ENCODE measurements around the gene ATP9A. TPM values are rescaled to one million over a fixed set of nuclear protein-coding genes. Genes with fewer than 3 reads are reported as not detected.

ATP9A gene
- total RNA-seq, 1 experiment from 2014 or later = 31.3 TPM

DNA sequence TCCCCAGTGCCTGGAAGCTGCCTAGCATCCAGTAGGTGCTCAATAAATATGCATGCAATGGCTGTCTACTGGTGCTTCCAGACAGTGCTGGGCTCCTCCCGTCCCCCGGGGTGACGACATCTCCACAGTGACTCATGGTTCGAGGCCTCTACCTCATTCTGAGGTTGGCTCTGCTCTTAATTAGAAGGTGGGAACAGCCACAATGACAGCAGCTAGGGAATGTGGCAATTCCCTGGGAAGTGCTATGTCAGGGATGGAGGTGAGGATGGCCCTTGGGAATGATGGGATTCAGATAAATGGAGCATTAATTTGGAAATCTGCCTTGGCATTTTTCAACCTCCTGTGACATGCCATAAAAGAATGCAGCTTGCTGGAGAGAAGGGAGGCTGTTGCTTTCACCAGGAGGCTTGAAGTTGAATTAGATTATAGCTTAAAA, 182.2 kb downstream of the ATP9A start:
- ChIA-PET POLR2A (ENCODE audit: unreplicated experiment) (no interaction called here), CTCF (interaction anchor here (1.0 kb wide), 1 partner anchor 200 kb away, joined by 5 read pairs; no protein-coding TSS in a partner anchor)
- Histone ChIP-seq H3K27ac (ENCODE audit: low read length) (no peak overlapping the region), H3K79me2 (ENCODE audit: low read length) (no peaks in the 10 kb centered on the region), H3K9me2 (replicated peaks; ENCODE audit: low read length) (no peaks in the 10 kb centered on the region), H3K4me2 (ENCODE audit: low read length) (peak overlapping the region; percentile 3; the same call in 1 of the 2 replicates), H2AFZ (ENCODE audit: low read length) (no peak overlapping the region), H3K9me3 (ENCODE audit: low read length) (no peaks in the 10 kb centered on the region), H3K4me1 (ENCODE audit: insufficient read depth, low read length) (peaks cover 8% of the 10 kb centered on the region), H3K36me3 (ENCODE audit: low read depth, low read length) (no peaks in the 10 kb centered on the region), H3F3A (ENCODE audit: low read length, unreplicated experiment) (no peaks in the 10 kb centered on the region), H3K9ac (ENCODE audit: low read length) (no peak overlapping the region), H3K27me3 (ENCODE audit: low read length) (no peaks in the 10 kb centered on the region), H3K4me3 (ENCODE audit: low read length) (no peak overlapping the region), H4K20me1 (ENCODE audit: low read length) (no peaks in the 10 kb centered on the region)
- peak; percentile 65 for DNase-seq
- no TSS peak for BruUV-seq (replicated peaks)
- ATAC-seq = peak; percentile 61
- TF ChIP-seq, protein P1, sequence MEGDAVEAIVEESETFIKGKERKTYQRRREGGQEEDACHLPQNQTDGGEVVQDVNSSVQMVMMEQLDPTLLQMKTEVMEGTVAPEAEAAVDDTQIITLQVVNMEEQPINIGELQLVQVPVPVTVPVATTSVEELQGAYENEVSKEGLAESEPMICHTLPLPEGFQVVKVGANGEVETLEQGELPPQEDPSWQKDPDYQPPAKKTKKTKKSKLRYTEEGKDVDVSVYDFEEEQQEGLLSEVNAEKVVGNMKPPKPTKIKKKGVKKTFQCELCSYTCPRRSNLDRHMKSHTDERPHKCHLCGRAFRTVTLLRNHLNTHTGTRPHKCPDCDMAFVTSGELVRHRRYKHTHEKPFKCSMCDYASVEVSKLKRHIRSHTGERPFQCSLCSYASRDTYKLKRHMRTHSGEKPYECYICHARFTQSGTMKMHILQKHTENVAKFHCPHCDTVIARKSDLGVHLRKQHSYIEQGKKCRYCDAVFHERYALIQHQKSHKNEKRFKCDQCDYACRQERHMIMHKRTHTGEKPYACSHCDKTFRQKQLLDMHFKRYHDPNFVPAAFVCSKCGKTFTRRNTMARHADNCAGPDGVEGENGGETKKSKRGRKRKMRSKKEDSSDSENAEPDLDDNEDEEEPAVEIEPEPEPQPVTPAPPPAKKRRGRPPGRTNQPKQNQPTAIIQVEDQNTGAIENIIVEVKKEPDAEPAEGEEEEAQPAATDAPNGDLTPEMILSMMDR (conservative IDR thresholded peaks at IDR 0.05; ENCODE audit: low read depth, low read length) = no peak
- TF ChIP-seq EZH2 (IDR thresholded peaks at IDR 0.05; ENCODE audit: low read length, unreplicated experiment) (no peak), EZH2phosphoT487 (IDR thresholded peaks at IDR 0.05; ENCODE audit: borderline replicate concordance, low read length) (no peak)
- intact Hi-C loops (cut with micrococcal nuclease) = no loop called here

DNA sequence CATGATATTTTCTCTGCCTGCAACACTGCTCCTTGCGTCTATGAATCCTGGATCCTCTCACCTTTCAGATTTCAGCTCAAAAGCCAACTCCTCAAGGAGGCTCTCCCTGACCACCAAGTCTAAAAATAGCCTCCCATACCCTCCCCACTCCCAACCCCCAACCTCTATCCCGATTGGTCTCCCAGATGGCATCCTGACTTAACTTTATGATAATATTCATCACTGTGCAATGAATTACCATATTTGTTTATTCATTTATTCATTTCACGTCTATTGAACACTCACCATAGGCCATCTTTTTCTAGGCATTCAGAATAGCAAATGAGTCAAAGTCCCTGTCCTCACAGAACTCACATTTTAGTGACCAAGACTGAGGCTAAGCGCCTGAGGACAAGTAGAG, 183.0 kb downstream of the ATP9A start:
- no TSS peak for BruUV-seq (replicated peaks)
- no peak overlapping the region for H3K27ac ChIP-seq (ENCODE audit: low read length)
- no peak overlapping the region for H3K9ac ChIP-seq (ENCODE audit: low read length)
- no peak overlapping the region for H3K4me2 ChIP-seq (ENCODE audit: low read length)
- H3K9me2 ChIP-seq (replicated peaks; ENCODE audit: low read length) = no peaks in the 10 kb centered on the region
- no peaks in the 10 kb centered on the region for H3K9me3 ChIP-seq (ENCODE audit: low read length)
- H4K20me1 ChIP-seq (ENCODE audit: low read length) = no peaks in the 10 kb centered on the region
- H3F3A ChIP-seq (ENCODE audit: low read length, unreplicated experiment) = no peaks in the 10 kb centered on the region
- intact Hi-C loops (cut with micrococcal nuclease) = no loop called here
- H3K27me3 ChIP-seq (ENCODE audit: low read length) = no peaks in the 10 kb centered on the region
- no peak for ATAC-seq
- no peaks in the 10 kb centered on the region for H3K79me2 ChIP-seq (ENCODE audit: low read length)
- ChIA-PET CTCF (no interaction called here), POLR2A (ENCODE audit: unreplicated experiment) (no interaction called here)
- no peaks in the 10 kb centered on the region for H3K36me3 ChIP-seq (ENCODE audit: low read depth, low read length)
- no peak for TF ChIP-seq EZH2 (IDR thresholded peaks at IDR 0.05; ENCODE audit: low read length, unreplicated experiment)
- TF ChIP-seq EZH2phosphoT487 (IDR thresholded peaks at IDR 0.05; ENCODE audit: borderline replicate concordance, low read length) = no peak
- TF ChIP-seq, protein P1 (conservative IDR thresholded peaks at IDR 0.05; ENCODE audit: low read depth, low read length) = no peak
- no peak overlapping the region for H3K4me3 ChIP-seq (ENCODE audit: low read length)
- peaks cover 8% of the 10 kb centered on the region for H3K4me1 ChIP-seq (ENCODE audit: insufficient read depth, low read length)
- DNase-seq = no peak
- no peak overlapping the region for H2AFZ ChIP-seq (ENCODE audit: low read length)

DNA sequence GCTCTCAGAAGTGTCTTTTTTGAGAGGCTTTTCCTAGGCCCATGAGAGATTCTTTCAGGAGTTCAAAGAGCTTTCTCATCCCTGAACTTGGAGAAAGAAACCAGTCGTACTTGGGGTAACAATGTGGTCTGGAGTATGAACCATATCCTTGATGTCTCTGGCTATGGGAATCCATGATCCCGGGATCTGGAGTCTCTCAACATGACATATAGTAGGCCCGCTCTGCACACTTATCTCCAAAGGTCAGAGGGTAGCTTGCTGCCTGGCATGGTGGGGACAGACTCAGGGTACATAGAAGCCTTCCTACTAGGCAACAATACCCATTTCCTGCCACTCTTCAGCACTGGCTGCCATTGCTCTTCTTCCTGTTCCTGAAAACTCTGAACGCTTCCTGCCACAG, 183.5 kb downstream of the ATP9A start:
- H3K9me2 ChIP-seq (replicated peaks; ENCODE audit: low read length) = no peaks in the 10 kb centered on the region
- no peak for DNase-seq
- no peak overlapping the region for H2AFZ ChIP-seq (ENCODE audit: low read length)
- no peaks in the 10 kb centered on the region for H3K9me3 ChIP-seq (ENCODE audit: low read length)
- CTCF ChIA-PET = no interaction called here
- ATAC-seq = no peak
- H3K4me2 ChIP-seq (ENCODE audit: low read length) = no peak overlapping the region
- H4K20me1 ChIP-seq (ENCODE audit: low read length) = no peaks in the 10 kb centered on the region
- no peak for TF ChIP-seq EZH2 (IDR thresholded peaks at IDR 0.05; ENCODE audit: low read length, unreplicated experiment)
- no peak for TF ChIP-seq EZH2phosphoT487 (IDR thresholded peaks at IDR 0.05; ENCODE audit: borderline replicate concordance, low read length)
- intact Hi-C loops (cut with micrococcal nuclease) = no loop called here
- peaks cover 8% of the 10 kb centered on the region for H3K4me1 ChIP-seq (ENCODE audit: insufficient read depth, low read length)
- no peaks in the 10 kb centered on the region for H3K36me3 ChIP-seq (ENCODE audit: low read depth, low read length)
- no peak overlapping the region for H3K4me3 ChIP-seq (ENCODE audit: low read length)
- POLR2A ChIA-PET (ENCODE audit: unreplicated experiment) = no interaction called here
- BruUV-seq (replicated peaks) = no TSS peak
- no peak overlapping the region for H3K9ac ChIP-seq (ENCODE audit: low read length)
- no peaks in the 10 kb centered on the region for H3F3A ChIP-seq (ENCODE audit: low read length, unreplicated experiment)
- no peaks in the 10 kb centered on the region for H3K27me3 ChIP-seq (ENCODE audit: low read length)
- H3K79me2 ChIP-seq (ENCODE audit: low read length) = no peaks in the 10 kb centered on the region
- H3K27ac ChIP-seq (ENCODE audit: low read length) = peak overlapping the region; percentile 16

Data from PC-3 (cell line).